ENCODE results near the gene TES. TPM values are rescaled to one million over a fixed set of nuclear protein-coding genes. Genes with fewer than 3 reads are reported as not detected.

Gene TES, protein sequence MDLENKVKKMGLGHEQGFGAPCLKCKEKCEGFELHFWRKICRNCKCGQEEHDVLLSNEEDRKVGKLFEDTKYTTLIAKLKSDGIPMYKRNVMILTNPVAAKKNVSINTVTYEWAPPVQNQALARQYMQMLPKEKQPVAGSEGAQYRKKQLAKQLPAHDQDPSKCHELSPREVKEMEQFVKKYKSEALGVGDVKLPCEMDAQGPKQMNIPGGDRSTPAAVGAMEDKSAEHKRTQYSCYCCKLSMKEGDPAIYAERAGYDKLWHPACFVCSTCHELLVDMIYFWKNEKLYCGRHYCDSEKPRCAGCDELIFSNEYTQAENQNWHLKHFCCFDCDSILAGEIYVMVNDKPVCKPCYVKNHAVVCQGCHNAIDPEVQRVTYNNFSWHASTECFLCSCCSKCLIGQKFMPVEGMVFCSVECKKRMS
- 79.3 and 109 TPM in 2 replicates for total RNA-seq

GRCh38 chr7:116210345-116211005, at the start of gene TES:
Gene TES (plus strand): TSS chr7:116210539. CDS start chr7:116210708, 169 bp downstream.

Other genes starting within 250 kb of the TES start
- gene TFEC, start 179.8 kb upstream of the TES start, total RNA-seq: 0.09 and 0.22 TPM in 2 replicates

All from dermis lymphatic vessel endothelial cell (primary cell).